Measurements from ENCODE around the gene TUBG1. TPM values are rescaled to one million over a fixed set of nuclear protein-coding genes. Genes with fewer than 3 reads are reported as not detected.

TUBG1 gene
- polyA plus RNA-seq, 1 of the 3 experiments (the other 2 are of a cell fraction): 145 TPM

- TF ChIP-seq, protein P1, sequence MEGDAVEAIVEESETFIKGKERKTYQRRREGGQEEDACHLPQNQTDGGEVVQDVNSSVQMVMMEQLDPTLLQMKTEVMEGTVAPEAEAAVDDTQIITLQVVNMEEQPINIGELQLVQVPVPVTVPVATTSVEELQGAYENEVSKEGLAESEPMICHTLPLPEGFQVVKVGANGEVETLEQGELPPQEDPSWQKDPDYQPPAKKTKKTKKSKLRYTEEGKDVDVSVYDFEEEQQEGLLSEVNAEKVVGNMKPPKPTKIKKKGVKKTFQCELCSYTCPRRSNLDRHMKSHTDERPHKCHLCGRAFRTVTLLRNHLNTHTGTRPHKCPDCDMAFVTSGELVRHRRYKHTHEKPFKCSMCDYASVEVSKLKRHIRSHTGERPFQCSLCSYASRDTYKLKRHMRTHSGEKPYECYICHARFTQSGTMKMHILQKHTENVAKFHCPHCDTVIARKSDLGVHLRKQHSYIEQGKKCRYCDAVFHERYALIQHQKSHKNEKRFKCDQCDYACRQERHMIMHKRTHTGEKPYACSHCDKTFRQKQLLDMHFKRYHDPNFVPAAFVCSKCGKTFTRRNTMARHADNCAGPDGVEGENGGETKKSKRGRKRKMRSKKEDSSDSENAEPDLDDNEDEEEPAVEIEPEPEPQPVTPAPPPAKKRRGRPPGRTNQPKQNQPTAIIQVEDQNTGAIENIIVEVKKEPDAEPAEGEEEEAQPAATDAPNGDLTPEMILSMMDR (IDR thresholded peaks at IDR 0.05): no peak
- TF ChIP-seq MEF2A (IDR thresholded peaks at IDR 0.05; ENCODE audit: borderline replicate concordance, low read depth) (no peak), TAF1 (IDR thresholded peaks at IDR 0.05; ENCODE audit: borderline replicate concordance, low read depth, low read length) (no peak), TCF12 (IDR thresholded peaks at IDR 0.05) (no peak)
These were observed 24.6 kb upstream of the TUBG1 start (continued) for GRCh38 chr17:42584880-42585279.

DNA sequence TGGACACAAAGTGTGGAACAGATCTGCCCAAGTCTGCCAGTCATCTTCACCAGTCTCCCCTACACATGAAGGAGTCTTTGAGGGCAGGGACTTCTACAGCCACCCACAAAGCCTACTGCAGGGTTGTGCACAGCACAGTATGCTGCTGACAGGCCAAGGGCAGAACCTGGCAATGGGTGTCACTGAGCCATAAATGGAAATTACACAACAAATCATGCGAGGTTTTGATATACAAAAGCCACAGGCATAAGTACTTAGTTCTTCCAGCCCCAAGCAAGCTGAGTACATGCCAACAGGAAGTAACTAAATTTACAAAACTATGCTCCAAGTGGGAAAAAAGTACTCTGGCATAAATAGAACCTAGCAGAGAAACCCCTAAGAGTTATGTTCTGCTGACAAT, 24.1 kb upstream of the TUBG1 start:
- no peak overlapping the region for H3K4me2 ChIP-seq
- WGBS (ENCODE audit: low lambda C conversion rate): 93% methylated on average over 1 of the region's 1 CpG
- no peak overlapping the region for H3K4me3 ChIP-seq (ENCODE audit: low read depth in 2 of 2, low read length in 1 of 2)
- H3K36me3 ChIP-seq (replicated peaks in 1 of 2; ENCODE audit: control insufficient read depth in 1 of 2, insufficient read depth in 2 of 2, low read length in 1 of 2): peaks cover 41 to 56% of the 10 kb centered on the region in 2 experiments
- H3F3A ChIP-seq (replicated peaks; ENCODE audit: insufficient read depth): peaks cover 1% of the 10 kb centered on the region
- H3K79me2 ChIP-seq (ENCODE audit: insufficient read depth): peaks cover 9% of the 10 kb centered on the region; the same call in 1 of the 2 replicates
- DNase-seq: no peak
- CTCF ChIA-PET: interaction anchor here (1.7 to 1.9 kb wide), 2 partner anchors 16 to 178 kb away, joined by 4 to 5 read pairs; no protein-coding TSS in a partner anchor
- no peaks in the 10 kb centered on the region for H3K4me1 ChIP-seq (ENCODE audit: control insufficient read depth in 1 of 2, insufficient read depth in 2 of 2, low read depth in 1 of 2, low read length in 1 of 2)
- no peaks in the 10 kb centered on the region for H4K20me1 ChIP-seq (ENCODE audit: insufficient read depth)
- no peaks in the 10 kb centered on the region for H3K9me2 ChIP-seq
- no peak overlapping the region for H3K27ac ChIP-seq (ENCODE audit: low read depth in 2 of 2, low read length in 1 of 2)
- H3K9me3 ChIP-seq: no peaks in the 10 kb centered on the region
- H2AFZ ChIP-seq (ENCODE audit: low read depth): no peak overlapping the region
- TF ChIP-seq GABPA (IDR thresholded peaks at IDR 0.05; ENCODE audit: low read depth): no peak
- no peak for TF ChIP-seq GATA2 (CRISPR knock-in tag; IDR thresholded peaks at IDR 0.05)
- TF ChIP-seq RCOR1 (IDR thresholded peaks at IDR 0.05; ENCODE audit: low read length): no peak
- no peak for TF ChIP-seq REST (IDR thresholded peaks at IDR 0.05; ENCODE audit: low read depth, low read length)
- no peak for TF ChIP-seq TCF12 (IDR thresholded peaks at IDR 0.05)
- TF ChIP-seq POLR2AphosphoS5 (IDR thresholded peaks at IDR 0.05; ENCODE audit: low read depth, low read length): no peak
- TF ChIP-seq PBX3 (IDR thresholded peaks at IDR 0.05): no peak
- TF ChIP-seq TEAD4 (IDR thresholded peaks at IDR 0.05; ENCODE audit: borderline replicate concordance, insufficient read depth): no peak
- TF ChIP-seq ZBTB33 (IDR thresholded peaks at IDR 0.05; ENCODE audit: borderline replicate concordance, low read depth): no peak
- TF ChIP-seq, protein P2, sequence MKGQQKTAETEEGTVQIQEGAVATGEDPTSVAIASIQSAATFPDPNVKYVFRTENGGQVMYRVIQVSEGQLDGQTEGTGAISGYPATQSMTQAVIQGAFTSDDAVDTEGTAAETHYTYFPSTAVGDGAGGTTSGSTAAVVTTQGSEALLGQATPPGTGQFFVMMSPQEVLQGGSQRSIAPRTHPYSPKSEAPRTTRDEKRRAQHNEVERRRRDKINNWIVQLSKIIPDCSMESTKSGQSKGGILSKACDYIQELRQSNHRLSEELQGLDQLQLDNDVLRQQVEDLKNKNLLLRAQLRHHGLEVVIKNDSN (IDR thresholded peaks at IDR 0.05; ENCODE audit: borderline replicate concordance, low read depth): no peak
- no peak for TF ChIP-seq NFIC (IDR thresholded peaks at IDR 0.05; ENCODE audit: borderline replicate concordance)
- TF ChIP-seq SMC3 (IDR thresholded peaks at IDR 0.05; ENCODE audit: low read depth, low read length): no peak
- TF ChIP-seq NRF1 (IDR thresholded peaks at IDR 0.05; ENCODE audit: low read depth, low read length): no peak
- TF ChIP-seq, protein P3, sequence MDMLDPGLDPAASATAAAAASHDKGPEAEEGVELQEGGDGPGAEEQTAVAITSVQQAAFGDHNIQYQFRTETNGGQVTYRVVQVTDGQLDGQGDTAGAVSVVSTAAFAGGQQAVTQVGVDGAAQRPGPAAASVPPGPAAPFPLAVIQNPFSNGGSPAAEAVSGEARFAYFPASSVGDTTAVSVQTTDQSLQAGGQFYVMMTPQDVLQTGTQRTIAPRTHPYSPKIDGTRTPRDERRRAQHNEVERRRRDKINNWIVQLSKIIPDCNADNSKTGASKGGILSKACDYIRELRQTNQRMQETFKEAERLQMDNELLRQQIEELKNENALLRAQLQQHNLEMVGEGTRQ (IDR thresholded peaks at IDR 0.05; ENCODE audit: borderline replicate concordance, low read depth, low read length): no peak
- TF ChIP-seq TAF1 (IDR thresholded peaks at IDR 0.05; ENCODE audit: borderline replicate concordance, low read depth, low read length): no peak
- no peak for TF ChIP-seq MEF2A (IDR thresholded peaks at IDR 0.05; ENCODE audit: borderline replicate concordance, low read depth)
- TF ChIP-seq CHD2 (IDR thresholded peaks at IDR 0.05; ENCODE audit: low read length, partially characterized antibody): no peak
- H3K27me3 ChIP-seq (ENCODE audit: insufficient read depth): no peaks in the 10 kb centered on the region
- H3K9ac ChIP-seq: no peak overlapping the region
- POLR2A ChIA-PET: no interaction called here

Data from SK-N-SH (cell line).